IMR-90 (cell line): Measurements from ENCODE around the gene OTUD7B. TPM values are rescaled to one million over a fixed set of nuclear protein-coding genes. Genes with fewer than 3 reads are reported as not detected.

Source experiments
- ATAC-seq: fragments of 200-7000 bp; cut with Tn5 transposase; 2 replicates; pipeline ENCODE4 v1.9.1; 2020; ENCODE audit warnings: low read depth, mild to moderate bottlenecking, moderate library complexity
- BruUV-seq: library from RNA; stranded (reverse); fragments of 400-500 nt; replicated peaks from 2 replicates; lab custom pipeline; 2021; lab: Mats Ljungman, UMichigan
- CTCF ChIA-PET: fragments of 300-600 bp; formaldehyde crosslinking; extraction: SDS; loops from one replicate; lab custom pipeline; 2021; ENCODE audit warnings: antibody characterized with exemption; lab: Yijun Ruan, JAX
- POLR2A ChIA-PET: fragments of 300-600 bp; sonication (Branson Sonifier 250); formaldehyde crosslinking; loops from one replicate; lab custom pipeline; 2022; ENCODE audit warnings: antibody characterized with exemption; ENCODE audit not compliant: unreplicated experiment; lab: Charles Lee
- DNase-seq: peaks from one replicate; pipeline ENCODE4 v3.0.0; 2013
- H2AFZ ChIP-seq: replicated peaks from 2 replicates; pipeline ENCODE3; 2013; ENCODE audit warnings: low read length, mild to moderate bottlenecking; ENCODE audit not compliant: poor library complexity
- H2AK5ac ChIP-seq: 2 replicates; pipeline ENCODE4 v1.6.1; 2013; ENCODE audit warnings: low read depth, low read length, inconsistent platforms
- H2AK9ac ChIP-seq: replicated peaks from 2 replicates; pipeline ENCODE3; 2013; ENCODE audit warnings: mild to moderate bottlenecking, low read depth, low read length, moderate library complexity; ENCODE audit not compliant: poor library complexity
- H2BK120ac ChIP-seq: 2 replicates; pipeline ENCODE4 v1.6.1; 2013; ENCODE audit warnings: low read depth, low read length, inconsistent platforms
- H2BK15ac ChIP-seq: 3 replicates; pipeline ENCODE4 v1.6.1; 2013; ENCODE audit warnings: low read depth, low read length, inconsistent platforms
- H2BK20ac ChIP-seq: 2 replicates; pipeline ENCODE4 v1.6.1; 2013; ENCODE audit warnings: low read depth, mild to moderate bottlenecking, inconsistent platforms, low read length, moderate library complexity
- H2BK5ac ChIP-seq: 2 replicates; pipeline ENCODE4 v1.6.1; 2013; ENCODE audit warnings: mild to moderate bottlenecking, low read depth, low read length, inconsistent platforms; ENCODE audit not compliant: poor library complexity, severe bottlenecking
- H3K14ac ChIP-seq: replicated peaks from 2 replicates; pipeline ENCODE4 v1.6.1; 2013; ENCODE audit warnings: low read depth, low read length, inconsistent platforms
- H3K18ac ChIP-seq: 2 replicates; pipeline ENCODE4 v1.6.1; 2013; ENCODE audit warnings: low read depth, low read length, control low read depth
- H3K23ac ChIP-seq: 2 replicates; pipeline ENCODE4 v1.6.1; 2013; ENCODE audit warnings: low read depth, low read length, inconsistent platforms
- H3K27ac ChIP-seq: 2 replicates; pipeline ENCODE4 v1.5.1; 2013; ENCODE audit warnings: mild to moderate bottlenecking, control low read depth, low read length; ENCODE audit not compliant: insufficient read depth
- H3K27me3 ChIP-seq: 2 replicates; pipeline ENCODE4 v1.6.1; 2013; ENCODE audit warnings: low read length; ENCODE audit not compliant: control insufficient read depth, insufficient read depth
- H3K36me3 ChIP-seq: 2 replicates; pipeline ENCODE4 v1.6.1; 2013; ENCODE audit warnings: low read length, mixed read lengths; ENCODE audit not compliant: control insufficient read depth, insufficient read depth
- H3K4ac ChIP-seq: 2 replicates; pipeline ENCODE4 v1.6.1; 2013; ENCODE audit warnings: low read depth, low read length, inconsistent platforms
- H3K4me1 ChIP-seq: 2 replicates; pipeline ENCODE4 v1.6.1; 2013; ENCODE audit warnings: low read length, mixed read lengths; ENCODE audit not compliant: control insufficient read depth, insufficient read depth
- H3K4me2 ChIP-seq: 2 replicates; pipeline ENCODE4 v1.6.1; 2013; ENCODE audit warnings: low read depth, mild to moderate bottlenecking, control low read depth, low read length, moderate library complexity
- H3K4me3 ChIP-seq: 2 replicates; pipeline ENCODE4 v1.5.1; 2013; ENCODE audit warnings: low read depth, mild to moderate bottlenecking, control low read depth, low read length, moderate library complexity; ENCODE audit not compliant: insufficient read depth
- H3K56ac ChIP-seq: 2 replicates; pipeline ENCODE4 v1.6.1; 2013; ENCODE audit warnings: low read length, inconsistent platforms; ENCODE audit not compliant: insufficient read depth; ENCODE audit errors: extremely low read depth
- H3K79me1 ChIP-seq, 2 experiments: 2 replicates each; pipeline ENCODE4 v1.6.1; 2013; ENCODE audit warnings: low read length in 2 of 2, inconsistent platforms in 1 of 2, low read depth in 1 of 2
- H3K9ac ChIP-seq: 2 replicates; pipeline ENCODE4 v1.6.1; 2013; ENCODE audit warnings: low read depth, low read length, control low read depth
- H3K9me1 ChIP-seq: 2 replicates; pipeline ENCODE4 v1.6.1; 2013; ENCODE audit warnings: low read length, inconsistent platforms; ENCODE audit not compliant: insufficient read depth
- H3K9me3 ChIP-seq: 2 replicates; pipeline ENCODE4 v1.6.1; 2013; ENCODE audit warnings: low read length; ENCODE audit not compliant: control insufficient read depth, insufficient read depth
- H4K20me1 ChIP-seq: 2 replicates; pipeline ENCODE4 v1.6.1; 2013; ENCODE audit warnings: low read length, inconsistent platforms; ENCODE audit not compliant: insufficient read depth
- H4K5ac ChIP-seq: 2 replicates; pipeline ENCODE4 v1.6.1; 2013; ENCODE audit warnings: mild to moderate bottlenecking, low read depth, low read length, control low read depth
- H4K8ac ChIP-seq, 2 experiments: 2 replicates each; pipeline ENCODE4 v1.6.1; 2013; ENCODE audit warnings: low read depth in 2 of 2, low read length in 2 of 2, control low read depth in 1 of 2, inconsistent platforms in 1 of 2
- H4K91ac ChIP-seq: 2 replicates; pipeline ENCODE4 v1.6.1; 2013; ENCODE audit warnings: low read depth, low read length, inconsistent platforms; ENCODE audit not compliant: insufficient read depth
- CHD1 ChIP-seq: IDR thresholded peaks from 2 replicates; pipeline ENCODE4 v1.6.1; 2012; ENCODE audit warnings: low read depth, low read length, improper control_type of control experiment
- FOS ChIP-seq: fragments of 150-350 bp; IDR thresholded peaks from 2 replicates; pipeline ENCODE4 v1.6.1; 2016; ENCODE audit warnings: low read depth, low read length
- MAZ ChIP-seq: IDR thresholded peaks from 2 replicates; pipeline ENCODE4 v1.6.1; 2012; ENCODE audit warnings: low read depth, mild to moderate bottlenecking, low read length, improper control_type of control experiment, moderate library complexity, borderline replicate concordance
- NFE2L2 ChIP-seq: fragments of 150-350 bp; IDR thresholded peaks from 2 replicates; pipeline ENCODE4 v1.6.1; 2016; ENCODE audit warnings: low read depth, mild to moderate bottlenecking, low read length
- POLR2A ChIP-seq: IDR thresholded peaks from 2 replicates; pipeline ENCODE4 v1.6.1; 2012; ENCODE audit warnings: mild to moderate bottlenecking, low read depth, low read length
- RAD21 ChIP-seq: IDR thresholded peaks from 2 replicates; pipeline ENCODE4 v1.6.1; 2012; ENCODE audit warnings: low read length, improper control_type of control experiment
- RCOR1 ChIP-seq: IDR thresholded peaks from 2 replicates; pipeline ENCODE4 v1.6.1; 2012; ENCODE audit warnings: mild to moderate bottlenecking, low read length, improper control_type of control experiment; ENCODE audit not compliant: insufficient replicate concordance
- RFX5 ChIP-seq: IDR thresholded peaks from 2 replicates; pipeline ENCODE4 v1.8.0; 2012; ENCODE audit warnings: low read depth, mild to moderate bottlenecking, low read length, moderate library complexity
- SMC3 ChIP-seq: fragments of 150-350 bp; IDR thresholded peaks from 2 replicates; pipeline ENCODE4 v1.6.1; 2016; ENCODE audit warnings: low read depth, mild to moderate bottlenecking, antibody characterized with exemption, low read length, moderate library complexity
- WGBS, 2 experiments: methylation state at CpG; one replicate each; pipeline versions ENCODE4 v1.1.5 to v1.1.7; 2013; ENCODE audit warnings: missing lambda C conversion rate in 2 of 2; ENCODE audit not compliant: insufficient read length in 1 of 2; ENCODE audit errors: extremely low coverage in 2 of 2; 5-methylcytosine and 5-hydroxymethylcytosine counted together
- dilution Hi-C: fragments of 300-500 bp; cut with HindIII; formaldehyde crosslinking; loops from one replicate; pipeline ENCODE4 v1.14.3; 2018; ENCODE audit warnings: low sequenced_read_pairs; ENCODE audit not compliant: unreplicated experiment
- in situ Hi-C: fragments of 300-500 bp; cut with MboI; formaldehyde crosslinking; loops from 3 replicates; pipeline ENCODE4 v1.14.3; 2019; ENCODE audit warnings: low sequenced_read_pairs, inconsistent platforms, mixed read lengths
- intact Hi-C: fragments of 100-400 bp; cut with micrococcal nuclease; formaldehyde crosslinking; loops from 2 replicates; pipeline ENCODE4 v1.10.0; 2022
- polyA plus RNA-seq, 3 experiments: library from polyadenylated mRNA; depleted of rRNA; stranded (reverse); fragments of >200 nt; gene quantifications; 2 replicates each; pipeline ENCODE4 v1.2.3, GENCODE V29; 2012; ENCODE audit warnings: low replicate concordance in 1 of 3
- total RNA-seq: library from RNA; depleted of rRNA; stranded (reverse); fragments of >200 nt; gene quantifications from 2 replicates; pipeline ENCODE4 v1.2.3, GENCODE V29; 2012
- TF ChIP-seq, protein P1 (sequence below): fragments of 150-350 bp; IDR thresholded peaks from 2 replicates; pipeline ENCODE4 v1.6.1; 2017; ENCODE audit warnings: mild to moderate bottlenecking, antibody characterized with exemption, low read length, low read depth

Gene OTUD7B
- total and polyA plus RNA-seq, 2 of the 4 experiments (the other 2 are of a cell fraction): 7.5 to 18.6 TPM

DNA sequence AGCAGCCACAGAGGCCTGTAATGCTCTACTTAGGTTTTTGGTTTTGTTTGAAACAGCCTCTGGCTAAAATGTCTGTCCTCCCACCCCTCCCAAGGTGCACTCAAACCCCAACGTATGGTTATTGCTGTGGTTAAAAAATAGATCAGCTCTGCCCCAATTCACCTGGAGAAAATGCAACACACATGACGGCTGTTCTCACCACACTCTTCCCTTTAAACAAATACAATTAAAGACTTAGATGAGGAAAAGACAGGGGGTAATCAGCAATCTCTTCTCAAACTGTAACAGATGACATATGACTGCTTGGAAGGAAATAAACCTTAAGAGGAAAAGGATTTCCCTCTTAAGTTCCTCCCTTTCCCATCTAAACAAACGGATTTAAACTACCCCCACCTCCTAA is 67.6 kb downstream of the OTUD7B start:
- ATAC-seq (no peak), DNase-seq (no peak)
- H2AK5ac ChIP-seq: no peak overlapping the region
- H4K91ac ChIP-seq: no peak overlapping the region
- H4K20me1 ChIP-seq: no peaks in the 10 kb centered on the region
- no peak overlapping the region for H3K18ac ChIP-seq
- no peak overlapping the region for H2AFZ ChIP-seq
- dilution Hi-C loops: no loop called here
- no TSS peak for BruUV-seq
- WGBS, 2 experiments: no CpG with 5 or more reads among the region's 3 CpGs
- H2BK20ac ChIP-seq: no peak overlapping the region
- no peak overlapping the region for H3K4me2 ChIP-seq
- no peaks in the 10 kb centered on the region for H3K9me3 ChIP-seq
- CTCF ChIA-PET: no interaction called here
- no peak overlapping the region for H2BK120ac ChIP-seq
- H3K4me1 ChIP-seq: peaks cover 3% of the 10 kb centered on the region; the same call in 1 of the 2 replicates
- H2BK15ac ChIP-seq: no peak overlapping the region
- H3K23ac ChIP-seq: no peak overlapping the region; the same call in 1 of the 2 replicates
- H3K56ac ChIP-seq: no peak overlapping the region
- no peak overlapping the region for H2BK5ac ChIP-seq
- no peak overlapping the region for H2AK9ac ChIP-seq
- intact Hi-C loops: loop anchor here (10.0 kb wide), 1 partner anchor 842 kb away; no protein-coding TSS in a partner anchor
- in situ Hi-C loops: no loop called here
- POLR2A ChIA-PET: no interaction called here
- no peak overlapping the region for H3K9ac ChIP-seq
- H3K27me3 ChIP-seq: no peaks in the 10 kb centered on the region
- H3K79me1 ChIP-seq: peaks cover 3 to 17% of the 10 kb centered on the region in 2 experiments
- H4K5ac ChIP-seq: no peak overlapping the region
- TF ChIP-seq NFE2L2 (no peak), RCOR1 (no peak), CHD1 (no peak), RAD21 (no peak), MAZ (no peak), FOS (no peak), POLR2A (no peak), RFX5 (no peak), SMC3 (no peak)
- TF ChIP-seq, protein P1, sequence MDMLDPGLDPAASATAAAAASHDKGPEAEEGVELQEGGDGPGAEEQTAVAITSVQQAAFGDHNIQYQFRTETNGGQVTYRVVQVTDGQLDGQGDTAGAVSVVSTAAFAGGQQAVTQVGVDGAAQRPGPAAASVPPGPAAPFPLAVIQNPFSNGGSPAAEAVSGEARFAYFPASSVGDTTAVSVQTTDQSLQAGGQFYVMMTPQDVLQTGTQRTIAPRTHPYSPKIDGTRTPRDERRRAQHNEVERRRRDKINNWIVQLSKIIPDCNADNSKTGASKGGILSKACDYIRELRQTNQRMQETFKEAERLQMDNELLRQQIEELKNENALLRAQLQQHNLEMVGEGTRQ: no peak
- H3K9me1 ChIP-seq: peaks cover 8% of the 10 kb centered on the region
- no peak overlapping the region for H3K4me3 ChIP-seq
- no peak overlapping the region for H4K8ac ChIP-seq
- H3K36me3 ChIP-seq: peaks cover 33% of the 10 kb centered on the region
- H3K27ac ChIP-seq: no peak overlapping the region
- H3K4ac ChIP-seq: no peak overlapping the region
- no peak overlapping the region for H3K14ac ChIP-seq
